GM23248 (cell line): ENCODE results near the gene FAM83D. TPM values are rescaled to one million over a fixed set of nuclear protein-coding genes. Genes with fewer than 3 reads are reported as not detected.

ENCODE experiments used
- DNase-seq: peaks from one replicate; pipeline ENCODE4 v3.0.0-alpha.2; 2015
- H2AFZ ChIP-seq: fragments of 200-600 bp; sonication (generic); 2 replicates; pipeline ENCODE4 v1.6.1; 2016; ENCODE audit warnings: antibody characterized with exemption
- H3F3A ChIP-seq: fragments of 200-600 bp; sonication (generic); 2 replicates; pipeline ENCODE4 v1.6.1; 2016; ENCODE audit warnings: mild to moderate bottlenecking, antibody characterized with exemption, mixed run types; ENCODE audit not compliant: insufficient read depth
- H3K27ac ChIP-seq: fragments of 200-600 bp; sonication (generic); 2 replicates; pipeline ENCODE4 v1.5.1; 2016; ENCODE audit warnings: mild to moderate bottlenecking
- H3K27me3 ChIP-seq: fragments of 200-600 bp; sonication (generic); replicated peaks from 2 replicates; pipeline ENCODE4 v1.6.1; 2016; ENCODE audit warnings: mild to moderate bottlenecking; ENCODE audit not compliant: insufficient read depth
- H3K36me3 ChIP-seq: fragments of 200-600 bp; sonication (generic); 2 replicates; pipeline ENCODE4 v1.6.1; 2016; ENCODE audit warnings: low read depth, mild to moderate bottlenecking
- H3K4me1 ChIP-seq: fragments of 200-600 bp; sonication (generic); 2 replicates; pipeline ENCODE4 v1.6.1; 2016; ENCODE audit warnings: mild to moderate bottlenecking; ENCODE audit not compliant: insufficient read depth
- H3K4me2 ChIP-seq: fragments of 200-600 bp; sonication (generic); one replicate; pipeline ENCODE4 v1.6.1; 2016; ENCODE audit warnings: mild to moderate bottlenecking; ENCODE audit not compliant: unreplicated experiment
- H3K4me3 ChIP-seq: fragments of 200-600 bp; sonication (generic); 2 replicates; pipeline ENCODE4 v1.5.1; 2016; ENCODE audit warnings: mild to moderate bottlenecking
- H3K79me2 ChIP-seq: fragments of 200-600 bp; sonication (generic); 2 replicates; pipeline ENCODE4 v1.6.1; 2016; ENCODE audit warnings: mild to moderate bottlenecking; ENCODE audit not compliant: insufficient read depth
- H3K9ac ChIP-seq: fragments of 200-600 bp; sonication (generic); 2 replicates; pipeline ENCODE4 v1.6.1; 2016; ENCODE audit warnings: mild to moderate bottlenecking
- H3K9me2 ChIP-seq: fragments of 200-600 bp; sonication (generic); 2 replicates; pipeline ENCODE4 v1.6.1; 2016; ENCODE audit warnings: mixed run types, mild to moderate bottlenecking, moderate library complexity; ENCODE audit not compliant: insufficient read depth
- H3K9me3 ChIP-seq: fragments of 200-600 bp; sonication (generic); one replicate; pipeline ENCODE4 v1.6.1; 2017; ENCODE audit warnings: low read depth
- H4K20me1 ChIP-seq: fragments of 200-600 bp; sonication (generic); 2 replicates; pipeline ENCODE4 v1.6.0; 2016; ENCODE audit not compliant: insufficient read depth
- EZH2 ChIP-seq: fragments of 200-600 bp; sonication (generic); IDR thresholded peaks from 2 replicates; pipeline ENCODE4 v1.6.1; 2018; ENCODE audit warnings: antibody characterized with exemption, mild to moderate bottlenecking; ENCODE audit not compliant: insufficient read depth, poor library complexity, severe bottlenecking
- EZH2phosphoT487 ChIP-seq: fragments of 200-600 bp; sonication (generic); IDR thresholded peaks from 2 replicates; pipeline ENCODE4 v1.6.1; 2018; ENCODE audit warnings: antibody characterized with exemption, moderate library complexity, mild to moderate bottlenecking, low read depth; ENCODE audit not compliant: insufficient read depth
- WGBS, 2 experiments: methylation state at CpG; one replicate each; pipeline ENCODE4 v1.1.6; 2015 to 2017; ENCODE audit warnings: low lambda C conversion rate in 2 of 2, low coverage in 1 of 2; ENCODE audit errors: missing lambda C conversion rate in 2 of 2; 5-methylcytosine and 5-hydroxymethylcytosine counted together
- in situ Hi-C: fragments of 300-500 bp; cut with MboI; formaldehyde crosslinking; loops from 2 replicates; pipeline ENCODE4 v1.15.0; 2020
- polyA plus RNA-seq: library from polyadenylated mRNA; unstranded; fragments of >200 nt; fragmentation: Nextera tagmentation; extraction: Ambion mirVana; gene quantifications from 2 replicates; pipeline ENCODE4 v1.2.1, GENCODE V29; 2016
- total RNA-seq: library from RNA; depleted of rRNA; stranded (reverse); fragments of >200 nt; shearing (Covaris generic); gene quantifications from 2 replicates; pipeline ENCODE4 v1.2.3, GENCODE V29; 2014

FAM83D gene
- total and polyA plus RNA-seq, 2 experiments from 2014 or later, result 11.4 to 18.2 TPM

DNA sequence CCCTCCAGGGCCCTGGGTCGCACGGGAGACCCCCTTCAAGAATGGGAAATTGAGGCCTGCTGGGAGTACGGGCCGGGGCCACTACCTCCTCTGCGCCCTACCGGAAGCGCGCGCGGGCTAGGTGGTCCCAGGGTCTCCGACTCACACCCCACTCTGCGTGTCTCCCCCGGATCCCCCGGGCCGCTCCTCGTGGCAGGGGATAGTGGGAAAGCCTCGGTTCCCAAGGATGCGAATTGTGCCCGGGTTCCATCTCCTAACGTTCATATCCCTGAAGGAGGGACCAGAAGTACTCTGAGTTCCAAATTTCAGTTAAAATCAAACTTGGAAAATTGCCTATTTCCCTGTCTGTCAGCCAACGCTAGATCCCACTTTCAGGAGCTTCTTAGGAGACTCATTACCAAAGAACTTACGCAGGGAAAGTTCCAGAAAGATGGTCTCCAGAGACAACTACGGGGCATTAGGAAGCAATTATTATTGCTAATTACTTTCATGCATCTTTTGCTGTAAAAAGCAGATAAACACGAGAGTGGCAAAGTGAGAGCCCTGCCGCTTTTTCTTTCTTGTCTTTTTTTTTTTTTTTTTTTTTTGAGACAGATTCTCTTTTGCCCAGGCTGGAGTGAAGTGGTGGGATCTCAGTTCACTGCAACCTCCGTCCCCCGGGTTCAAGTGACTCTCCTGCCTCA lies 858 bp downstream of the FAM83D start:
- in situ Hi-C loops, result no loop called here

DNA sequence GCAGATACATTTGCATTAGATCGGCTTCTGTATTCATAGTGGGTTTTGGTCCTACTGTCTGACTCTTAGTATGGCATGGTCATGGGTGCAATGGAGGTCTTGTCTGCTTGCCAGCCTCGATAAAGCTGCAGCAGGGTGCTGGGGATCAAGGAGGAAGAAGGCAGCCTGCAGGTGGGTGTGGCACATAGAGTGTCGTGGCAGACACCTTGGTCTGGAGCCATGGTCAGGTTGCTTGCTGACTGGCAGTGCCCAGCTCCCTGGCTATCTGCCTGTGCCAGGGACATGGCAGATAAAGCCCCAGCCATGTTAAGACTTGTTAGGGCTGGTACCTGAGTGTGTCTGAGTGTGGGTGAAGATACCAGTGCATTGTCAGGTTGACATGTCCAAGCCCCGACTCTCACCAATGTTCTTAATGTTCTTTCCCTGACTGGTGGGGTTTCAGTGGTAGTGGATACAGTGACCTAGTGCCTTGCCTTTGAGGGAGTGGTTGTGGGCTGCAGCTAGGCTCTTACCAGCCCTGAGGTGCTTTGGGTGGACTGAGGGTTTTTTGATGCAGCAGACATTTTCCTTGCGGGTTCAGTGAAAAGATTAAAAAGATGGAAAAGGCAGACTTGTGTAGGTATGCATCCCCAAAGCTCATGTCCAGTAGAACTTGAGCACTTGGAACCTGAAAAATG lies 1.8 kb downstream of the FAM83D start:
- TF ChIP-seq EZH2phosphoT487 (no peak), EZH2 (no peak)
- peak overlapping the region; percentile 82 for H3K4me2 ChIP-seq
- H2AFZ ChIP-seq, result no peak overlapping the region
- no peaks in the 10 kb centered on the region for H3K36me3 ChIP-seq
- H3K4me3 ChIP-seq, result peak overlapping the region; percentile 76
- in situ Hi-C loops, result no loop called here
- peak overlapping the region; percentile 72; the same call in 1 of the 2 replicates for H3K9ac ChIP-seq
- H3F3A ChIP-seq, result no peaks in the 10 kb centered on the region
- no peak overlapping the region for H3K27ac ChIP-seq
- WGBS, 2 experiments, result 61 to 64% methylated on average over 5 of the region's 5 CpGs
- H3K9me3 ChIP-seq, result no peaks in the 10 kb centered on the region
- no peaks in the 10 kb centered on the region for H4K20me1 ChIP-seq
- no peak for DNase-seq
- H3K4me1 ChIP-seq, result peaks cover 4% of the 10 kb centered on the region; the same call in 1 of the 2 replicates
- H3K27me3 ChIP-seq, result no peaks in the 10 kb centered on the region
- no peaks in the 10 kb centered on the region for H3K9me2 ChIP-seq
- H3K79me2 ChIP-seq, result peaks cover 64% of the 10 kb centered on the region

More for the DNA sequence above, 858 bp downstream of the FAM83D start:
- H3K9ac ChIP-seq, result peak overlapping the region; percentile 72
- TF ChIP-seq EZH2phosphoT487 (no peak), EZH2 (no peak)
- H3K79me2 ChIP-seq, result peaks cover 55% of the 10 kb centered on the region
- H3K27me3 ChIP-seq, result no peaks in the 10 kb centered on the region
- peak overlapping the region; percentile 73 for H2AFZ ChIP-seq
- peak overlapping the region; percentile 76 for H3K4me3 ChIP-seq
- H3K4me1 ChIP-seq, result no peaks in the 10 kb centered on the region
- no peak overlapping the region for H3K27ac ChIP-seq
- H3K9me2 ChIP-seq, result no peaks in the 10 kb centered on the region
- WGBS, 2 experiments, result 6 to 8% methylated on average over 16 to 26 of the region's 27 CpGs
- no peaks in the 10 kb centered on the region for H4K20me1 ChIP-seq
- H3K9me3 ChIP-seq, result no peaks in the 10 kb centered on the region
- H3F3A ChIP-seq, result no peaks in the 10 kb centered on the region
- H3K36me3 ChIP-seq, result no peaks in the 10 kb centered on the region
- peak overlapping the region; percentile 82 for H3K4me2 ChIP-seq
- DNase-seq, result peak; percentile 54

DNA sequence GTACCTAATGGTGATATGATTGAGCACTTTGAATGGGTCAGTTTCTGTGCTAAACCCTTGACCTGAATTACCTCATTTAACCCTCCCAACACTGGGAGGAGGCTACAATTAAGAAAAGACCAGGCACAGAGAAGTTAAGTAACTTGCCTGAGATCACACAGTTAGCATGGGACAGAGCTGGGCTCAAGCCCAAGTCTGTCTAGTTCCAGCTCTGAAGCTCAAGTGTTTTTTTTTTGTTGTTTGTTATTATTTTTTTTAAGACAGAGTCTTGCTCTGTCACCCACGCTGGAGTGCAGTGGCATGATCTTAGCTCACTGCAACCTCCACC lies 4.0 kb downstream of the FAM83D start:
- no peaks in the 10 kb centered on the region for H4K20me1 ChIP-seq
- no peak overlapping the region for H2AFZ ChIP-seq
- no peaks in the 10 kb centered on the region for H3K9me2 ChIP-seq
- H3F3A ChIP-seq, result no peaks in the 10 kb centered on the region
- in situ Hi-C loops, result no loop called here
- TF ChIP-seq EZH2phosphoT487, result no peak
- TF ChIP-seq EZH2, result no peak
- DNase-seq, result no peak
- peaks cover 86% of the 10 kb centered on the region for H3K79me2 ChIP-seq
- H3K27ac ChIP-seq, result no peak overlapping the region
- H3K9ac ChIP-seq, result no peak overlapping the region
- H3K27me3 ChIP-seq, result no peaks in the 10 kb centered on the region
- no peaks in the 10 kb centered on the region for H3K36me3 ChIP-seq
- H3K9me3 ChIP-seq, result no peaks in the 10 kb centered on the region
- 92 to 100% methylated on average over 1 of the region's 1 CpG for WGBS, 2 experiments
- peaks cover 4% of the 10 kb centered on the region; the same call in 1 of the 2 replicates for H3K4me1 ChIP-seq
- H3K4me3 ChIP-seq, result no peak overlapping the region
- H3K4me2 ChIP-seq, result no peak overlapping the region

DNA sequence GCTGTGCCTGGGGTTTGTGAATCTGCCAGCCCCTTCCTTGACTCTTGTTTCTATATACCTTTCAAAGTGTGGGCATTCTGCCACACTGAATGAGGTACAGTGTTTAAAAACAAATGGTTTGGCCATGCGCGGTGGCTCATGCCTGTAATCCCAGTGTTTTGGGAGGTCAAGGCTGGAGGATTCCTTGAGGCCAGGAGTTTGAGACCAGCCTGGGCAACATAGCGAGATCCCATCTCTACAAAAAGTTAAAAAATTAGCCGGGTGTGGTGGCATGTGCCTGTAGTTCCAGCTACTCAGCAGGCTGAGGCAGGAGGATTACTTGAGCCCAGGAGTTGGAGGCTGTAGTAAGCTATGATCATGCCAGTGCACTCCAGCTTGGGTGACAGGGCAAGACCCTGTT lies 5.8 kb downstream of the FAM83D start:
- Histone ChIP-seq H3F3A (no peaks in the 10 kb centered on the region), H4K20me1 (no peaks in the 10 kb centered on the region), H3K27me3 (no peaks in the 10 kb centered on the region), H3K4me2 (no peak overlapping the region), H3K36me3 (no peaks in the 10 kb centered on the region), H3K9me2 (no peaks in the 10 kb centered on the region), H2AFZ (no peak overlapping the region), H3K9me3 (no peaks in the 10 kb centered on the region), H3K27ac (no peak overlapping the region), H3K4me1 (peaks cover 8% of the 10 kb centered on the region), H3K9ac (no peak overlapping the region), H3K79me2 (peaks cover 100% of the 10 kb centered on the region), H3K4me3 (no peak overlapping the region)
- no peak for TF ChIP-seq EZH2
- TF ChIP-seq EZH2phosphoT487, result no peak
- 98% methylated on average over 4 of the region's 4 CpGs for WGBS, 2 experiments
- in situ Hi-C loops, result no loop called here
- DNase-seq, result no peak
